Trophoblast cell (in vitro differentiated cells and primary cell): ENCODE measurements around the gene C5AR2.
"Not testable (repeated sequence)": the region's sequence is repeated elsewhere in the genome, so short reads cannot be mapped to it uniquely, and the experiment has no call there.

Experiments used
- DNase-seq, 2 donors: peaks; one replicate each; pipeline ENCODE4 v3.0.0-alpha.2; 2016
- H2AFZ ChIP-seq: 2 replicates; pipeline ENCODE4 v1.6.1; 2013; ENCODE audit warnings: low read length, moderate library complexity, mild to moderate bottlenecking; ENCODE audit not compliant: insufficient read depth, poor library complexity
- H2AK5ac ChIP-seq: 2 replicates; pipeline ENCODE4 v1.6.1; 2013; ENCODE audit warnings: mild to moderate bottlenecking, low read length
- H2BK120ac ChIP-seq: 2 replicates; pipeline ENCODE4 v1.6.1; 2013; ENCODE audit warnings: low read length, mild to moderate bottlenecking, moderate library complexity; ENCODE audit not compliant: insufficient read depth, poor library complexity
- H2BK12ac ChIP-seq: 2 replicates; pipeline ENCODE4 v1.6.1; 2013; ENCODE audit warnings: mild to moderate bottlenecking, low read length, moderate library complexity
- H2BK5ac ChIP-seq: 2 replicates; pipeline ENCODE4 v1.6.1; 2013; ENCODE audit warnings: low read length, low read depth, moderate library complexity, mild to moderate bottlenecking; ENCODE audit not compliant: poor library complexity
- H3K14ac ChIP-seq: 2 replicates; pipeline ENCODE4 v1.6.1; 2013; ENCODE audit warnings: mild to moderate bottlenecking, low read length
- H3K18ac ChIP-seq: 2 replicates; pipeline ENCODE4 v1.6.1; 2013; ENCODE audit warnings: mild to moderate bottlenecking, low read length
- H3K23ac ChIP-seq: 2 replicates; pipeline ENCODE4 v1.6.1; 2013; ENCODE audit warnings: low read length
- H3K27ac ChIP-seq: 2 replicates; pipeline ENCODE4 v1.5.1; 2013; ENCODE audit warnings: low read depth, mild to moderate bottlenecking, inconsistent platforms, low read length, moderate library complexity
- H3K27me3 ChIP-seq: 2 replicates; pipeline ENCODE4 v1.6.1; 2013; ENCODE audit warnings: inconsistent platforms, mild to moderate bottlenecking, low read length, moderate library complexity; ENCODE audit not compliant: insufficient read depth
- H3K36me3 ChIP-seq, 2 experiments: 1 replicate in 1 of 2; 2 replicates in 1 of 2; pipeline ENCODE4 v1.6.1; 2013; ENCODE audit warnings: low read length in 2 of 2, mild to moderate bottlenecking in 2 of 2, moderate library complexity in 1 of 2; ENCODE audit not compliant: insufficient read depth in 2 of 2, control insufficient read depth in 1 of 2
- H3K4ac ChIP-seq: 2 replicates; pipeline ENCODE4 v1.6.1; 2013; ENCODE audit warnings: low read depth, mild to moderate bottlenecking, low read length, moderate library complexity
- H3K4me1 ChIP-seq, 2 experiments: 1 replicate in 1 of 2; 2 replicates in 1 of 2; pipeline ENCODE4 v1.6.1; 2013; ENCODE audit warnings: low read length in 2 of 2, mild to moderate bottlenecking in 2 of 2, moderate library complexity in 1 of 2; ENCODE audit not compliant: insufficient read depth in 2 of 2, control insufficient read depth in 1 of 2
- H3K4me2 ChIP-seq: 2 replicates; pipeline ENCODE4 v1.6.1; 2013; ENCODE audit warnings: inconsistent platforms, mild to moderate bottlenecking, low read length, moderate library complexity
- H3K4me3 ChIP-seq: 2 replicates; pipeline ENCODE4 v1.5.1; 2013; ENCODE audit warnings: mild to moderate bottlenecking, low read depth, low read length, inconsistent platforms
- H3K79me1 ChIP-seq: one replicate; pipeline ENCODE4 v1.6.1; 2013; ENCODE audit warnings: low read length
- H3K79me2 ChIP-seq: 2 replicates; pipeline ENCODE4 v1.6.1; 2013; ENCODE audit warnings: low read length, mild to moderate bottlenecking; ENCODE audit not compliant: control insufficient read depth, insufficient read depth, poor library complexity
- H3K9ac ChIP-seq: 2 replicates; pipeline ENCODE4 v1.6.1; 2013; ENCODE audit warnings: mild to moderate bottlenecking, low read length
- H3K9me3 ChIP-seq: 2 replicates; pipeline ENCODE4 v1.6.1; 2013; ENCODE audit warnings: low read depth, mild to moderate bottlenecking, control low read depth, inconsistent platforms, low read length; ENCODE audit not compliant: insufficient read depth
- H4K12ac ChIP-seq: 2 replicates; pipeline ENCODE4 v1.6.1; 2013; ENCODE audit warnings: low read depth, mild to moderate bottlenecking, low read length, moderate library complexity
- H4K8ac ChIP-seq: 2 replicates; pipeline ENCODE4 v1.6.1; 2013; ENCODE audit warnings: low read depth, mild to moderate bottlenecking, low read length, moderate library complexity
- H4K91ac ChIP-seq: one replicate; pipeline ENCODE4 v1.6.1; 2013; ENCODE audit warnings: low read depth, mild to moderate bottlenecking, low read length, moderate library complexity
- WGBS: extraction: QIAGEN DNeasy Blood & Tissue Kit; methylation state at CpG from one replicate; pipeline ENCODE4 v1.1.7; 2013; ENCODE audit warnings: missing lambda C conversion rate; ENCODE audit not compliant: insufficient read length, insufficient coverage; ENCODE audit errors: extremely low coverage; 5-methylcytosine and 5-hydroxymethylcytosine counted together

C5AR2 gene

DNA sequence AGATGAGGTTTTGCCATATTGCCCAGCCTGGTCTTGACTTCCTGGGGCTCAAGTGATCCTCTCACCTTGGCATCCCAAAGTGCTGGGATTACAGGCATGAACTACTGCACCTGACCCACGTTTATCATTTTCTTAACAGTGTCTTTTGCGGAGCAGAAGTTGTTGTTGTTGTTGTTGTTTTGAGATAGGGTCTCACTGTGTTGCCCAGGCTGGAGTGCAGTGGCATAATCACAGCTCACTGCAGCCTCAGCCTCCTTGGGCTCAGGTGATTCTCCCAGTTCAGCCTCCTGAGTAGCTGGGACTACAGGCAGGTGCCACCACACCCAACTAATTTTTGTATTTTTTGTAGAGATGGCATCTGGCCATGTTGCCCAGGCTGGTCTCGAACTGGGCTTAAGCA, 55.6 kb downstream of the C5AR2 start:
- H3K79me1 ChIP-seq, H4K12ac ChIP-seq, H3K18ac ChIP-seq, H2AFZ ChIP-seq, H3K36me3 ChIP-seq, H4K8ac ChIP-seq, H3K4me2 ChIP-seq, H3K79me2 ChIP-seq, H3K9ac ChIP-seq, H3K4ac ChIP-seq, H3K4me1 ChIP-seq, H2BK120ac ChIP-seq, H2AK5ac ChIP-seq, H3K9me3 ChIP-seq, H2BK12ac ChIP-seq, H3K27me3 ChIP-seq, H3K4me3 ChIP-seq, H2BK5ac ChIP-seq, H3K27ac ChIP-seq, H3K23ac ChIP-seq, H3K14ac ChIP-seq, DNase-seq, H4K91ac ChIP-seq: not testable (repeated sequence)
- no CpG with 5 or more reads among the region's 3 CpGs for WGBS

DNA sequence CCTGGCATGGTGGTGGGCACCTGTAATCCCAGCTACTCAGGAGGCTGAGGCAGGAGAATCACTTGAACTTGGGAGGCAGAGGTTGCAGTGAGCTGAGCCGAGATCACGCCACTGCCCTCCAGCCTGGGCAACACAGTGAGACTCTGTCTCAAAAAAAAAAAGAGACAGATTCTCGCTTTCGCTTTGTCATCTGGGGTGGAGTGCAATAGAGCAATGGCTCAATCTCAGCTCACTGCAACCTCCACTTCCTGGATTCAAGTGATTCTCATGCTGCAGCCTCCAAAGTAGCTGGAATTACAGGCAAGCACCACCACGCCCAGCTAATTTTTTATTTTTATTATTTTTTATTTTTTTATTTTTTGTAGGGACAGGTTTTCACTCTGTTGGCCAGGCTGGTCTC, 56.7 kb downstream of the C5AR2 start:
- H3K27me3 ChIP-seq, H4K8ac ChIP-seq, H2AFZ ChIP-seq, H2AK5ac ChIP-seq, H3K9me3 ChIP-seq, H3K23ac ChIP-seq, H3K4me2 ChIP-seq, H2BK5ac ChIP-seq, H2BK12ac ChIP-seq, H3K79me1 ChIP-seq, H3K9ac ChIP-seq, DNase-seq, H3K18ac ChIP-seq, H3K4me1 ChIP-seq, H3K79me2 ChIP-seq, H3K4ac ChIP-seq, H3K4me3 ChIP-seq, H4K91ac ChIP-seq, H3K27ac ChIP-seq, H2BK120ac ChIP-seq, H3K36me3 ChIP-seq, H3K14ac ChIP-seq, H4K12ac ChIP-seq: not testable (repeated sequence)
- WGBS, result no CpG with 5 or more reads among the region's 5 CpGs

DNA sequence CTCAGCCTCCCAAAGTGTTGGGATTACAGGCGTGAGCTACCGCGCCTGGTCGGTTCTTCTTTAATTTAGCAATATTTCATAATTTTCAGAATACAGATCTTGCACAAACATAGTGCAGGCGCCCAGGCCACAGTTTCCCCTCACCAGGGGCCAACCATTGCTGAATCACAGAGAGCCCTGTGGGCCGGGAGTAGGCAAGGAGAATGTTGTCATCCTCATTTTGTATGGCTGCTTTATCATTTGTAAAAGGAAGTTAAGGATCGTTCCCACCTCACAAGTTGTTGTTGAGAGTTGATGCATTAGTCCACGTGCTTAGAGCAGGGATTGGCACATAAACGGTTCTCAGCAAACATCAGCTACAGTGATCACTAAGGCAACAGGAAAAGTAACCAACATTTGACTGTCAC, 57.2 kb downstream of the C5AR2 start:
- H3K27me3 ChIP-seq, result no peaks in the 10 kb centered on the region
- no peak overlapping the region for H4K12ac ChIP-seq
- no peak overlapping the region for H2BK120ac ChIP-seq
- no peak overlapping the region for H3K23ac ChIP-seq
- no peak overlapping the region for H2BK5ac ChIP-seq
- DNase-seq, result peak; percentile 21 to 40
- H3K27ac ChIP-seq, result no peak overlapping the region
- H2AK5ac ChIP-seq, result no peak overlapping the region
- no peak overlapping the region for H4K91ac ChIP-seq
- H3K14ac ChIP-seq, result no peak overlapping the region
- H3K79me1 ChIP-seq, result no peaks in the 10 kb centered on the region
- no peak overlapping the region for H4K8ac ChIP-seq
- H3K79me2 ChIP-seq, result no peaks in the 10 kb centered on the region
- H3K18ac ChIP-seq, result no peak overlapping the region
- H3K9me3 ChIP-seq, result peaks cover 2% of the 10 kb centered on the region
- no peaks in the 10 kb centered on the region for H3K36me3 ChIP-seq
- H3K4ac ChIP-seq, result no peak overlapping the region
- H2BK12ac ChIP-seq, result no peak overlapping the region
- H3K4me1 ChIP-seq, result no peaks in the 10 kb centered on the region
- H3K9ac ChIP-seq, result no peak overlapping the region
- WGBS, result no CpG with 5 or more reads among the region's 9 CpGs
- no peak overlapping the region for H3K4me2 ChIP-seq
- H2AFZ ChIP-seq, result no peak overlapping the region
- no peak overlapping the region for H3K4me3 ChIP-seq

DNA sequence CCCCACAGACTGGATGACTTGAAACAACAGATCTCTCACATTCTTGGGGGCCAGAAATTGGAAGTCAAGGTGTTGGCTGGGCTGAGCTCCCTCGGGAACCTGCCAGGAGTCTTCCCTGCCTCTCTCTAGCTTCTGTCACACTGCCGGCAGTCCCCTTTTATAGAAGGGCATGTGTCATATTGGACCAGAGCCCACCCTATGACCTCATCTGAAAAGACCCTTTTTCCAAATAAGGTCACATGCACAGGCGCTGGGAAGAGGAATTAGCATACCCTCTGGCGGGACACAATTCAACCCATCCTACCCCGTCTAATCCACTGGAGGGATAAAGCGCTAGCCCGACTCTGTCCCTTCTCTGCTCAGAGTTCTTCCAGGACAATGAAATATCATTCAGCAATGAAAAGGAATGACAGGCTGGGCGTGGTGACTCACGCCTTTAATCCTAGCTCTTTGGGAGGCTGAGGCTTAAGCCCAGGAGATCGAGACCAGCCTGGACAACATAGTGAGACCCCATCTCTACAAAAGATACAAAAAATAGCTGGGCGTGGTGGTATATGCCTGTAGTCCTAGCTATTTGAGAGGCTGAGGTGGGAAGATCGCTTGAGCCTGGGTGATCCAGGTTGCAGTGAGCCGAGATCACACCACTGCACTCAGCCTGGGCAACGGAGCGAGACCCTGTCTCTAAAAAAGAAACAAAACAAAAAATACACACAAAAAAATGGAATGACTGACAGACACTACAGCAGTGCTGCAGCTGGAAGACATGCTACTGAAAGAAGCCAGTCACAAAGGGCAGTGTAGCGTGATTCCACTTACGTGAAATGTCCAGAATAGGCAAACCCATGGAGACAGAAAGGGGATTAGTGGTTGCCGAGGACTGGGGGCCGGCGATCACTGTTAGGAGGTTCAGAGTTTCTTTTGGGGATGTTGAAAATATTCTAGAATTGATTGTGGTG, 58.8 kb downstream of the C5AR2 start:
- Histone ChIP-seq H2AFZ (no peak overlapping the region), H3K18ac (no peak overlapping the region), H4K91ac (no peak overlapping the region), H3K79me2 (no peaks in the 10 kb centered on the region), H2BK12ac (no peak overlapping the region), H2BK5ac (no peak overlapping the region), H2AK5ac (no peak overlapping the region), H3K4ac (no peak overlapping the region), H3K79me1 (no peaks in the 10 kb centered on the region), H3K36me3 (no peaks in the 10 kb centered on the region), H3K27ac (no peak overlapping the region), H3K27me3 (no peaks in the 10 kb centered on the region), H2BK120ac (no peak overlapping the region), H3K4me2 (no peak overlapping the region), H4K8ac (no peak overlapping the region), H3K4me1 (no peaks in the 10 kb centered on the region), H3K4me3 (no peak overlapping the region), H3K23ac (no peak overlapping the region), H3K9ac (no peak overlapping the region), H4K12ac (no peak overlapping the region), H3K14ac (no peak overlapping the region), H3K9me3 (peaks cover 2% of the 10 kb centered on the region)
- DNase-seq, result no peak
- WGBS, result no CpG with 5 or more reads among the region's 20 CpGs
